Measurements from ENCODE around the gene DCPS. TPM values are rescaled to one million over a fixed set of nuclear protein-coding genes. Genes with fewer than 3 reads are reported as not detected.
"Not testable (repeated sequence)": the region's sequence is repeated elsewhere in the genome, so short reads cannot be mapped to it uniquely, and the experiment has no call there.

DCPS gene
- polyA plus RNA-seq, 1 of the 3 experiments (the other 2 are of a cell fraction): 48.1 TPM

DNA sequence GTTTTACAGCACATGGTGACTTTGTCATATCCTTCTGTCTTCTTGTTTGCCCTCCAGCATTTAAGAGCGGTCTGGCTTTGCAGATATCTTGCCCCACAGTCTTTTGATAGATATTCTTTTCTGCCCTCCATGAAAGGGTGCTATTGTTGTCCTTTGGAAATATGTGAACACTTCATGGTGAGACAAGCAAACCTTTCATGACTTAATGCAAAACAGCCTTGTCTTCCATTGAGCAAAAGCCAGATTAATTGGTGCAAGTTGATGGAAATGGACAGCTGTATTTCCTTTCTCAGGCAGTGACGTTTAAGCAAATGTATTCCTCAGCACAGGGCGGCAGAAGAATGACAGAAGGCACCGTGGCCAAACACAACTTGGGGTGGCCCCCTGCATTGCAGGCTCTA is 4.4 kb downstream of the DCPS start:
- H3K36me3 ChIP-seq (replicated peaks in 1 of 2; ENCODE audit: control insufficient read depth in 1 of 2, insufficient read depth in 2 of 2, low read length in 1 of 2): peaks cover 5% of the 10 kb centered on the region in 2 experiments
- H3K4me1 ChIP-seq (ENCODE audit: control insufficient read depth in 1 of 2, insufficient read depth in 2 of 2, low read depth in 1 of 2, low read length in 1 of 2): peaks cover 4 to 9% of the 10 kb centered on the region in 2 experiments; a peak in 3 of 4 replicates
- H3K4me2 ChIP-seq: no peak overlapping the region
- H3K9me3 ChIP-seq: no peaks in the 10 kb centered on the region
- TF ChIP-seq PBX3 (IDR thresholded peaks at IDR 0.05): peak; percentile 19; the same call in 1 of the 2 replicates
- TF ChIP-seq CHD2 (IDR thresholded peaks at IDR 0.05; ENCODE audit: low read length, partially characterized antibody): no peak
- H3K4me3 ChIP-seq (ENCODE audit: low read depth in 2 of 2, low read length in 1 of 2): no peak overlapping the region
- peak overlapping the region in 1 of 2 experiments; percentile 26; a peak in 1 of 4 replicates for H3K27ac ChIP-seq (ENCODE audit: low read depth in 2 of 2, low read length in 1 of 2)
- WGBS (ENCODE audit: low lambda C conversion rate): 69% methylated on average over 4 of the region's 4 CpGs
- H3K9ac ChIP-seq: no peak overlapping the region
- no peaks in the 10 kb centered on the region for H3K9me2 ChIP-seq
- H3F3A ChIP-seq (replicated peaks; ENCODE audit: insufficient read depth): peaks cover 26% of the 10 kb centered on the region
- ChIA-PET POLR2A (no interaction called here), CTCF (interaction anchor here (0.6 to 10.0 kb wide), 6 partner anchors 86 to 268 kb away, joined by 3 to 172 read pairs (median 4); no protein-coding TSS in a partner anchor)
- H4K20me1 ChIP-seq (ENCODE audit: insufficient read depth): no peaks in the 10 kb centered on the region
- H3K79me2 ChIP-seq (ENCODE audit: insufficient read depth): peaks cover 20% of the 10 kb centered on the region
- no peak overlapping the region for H2AFZ ChIP-seq (ENCODE audit: low read depth)
- no peaks in the 10 kb centered on the region for H3K27me3 ChIP-seq (ENCODE audit: insufficient read depth)
- DNase-seq: no peak

- DNase-seq; H3K36me3 ChIP-seq (replicated peaks in 1 of 2; ENCODE audit: control insufficient read depth in 1 of 2, insufficient read depth in 2 of 2, low read length in 1 of 2); H3K9me2 ChIP-seq; H3K27ac ChIP-seq (ENCODE audit: low read depth in 2 of 2, low read length in 1 of 2); H3K4me2 ChIP-seq; POLR2A ChIA-PET; H3K27me3 ChIP-seq (ENCODE audit: insufficient read depth); H3K9ac ChIP-seq; H4K20me1 ChIP-seq (ENCODE audit: insufficient read depth); H3K4me1 ChIP-seq (ENCODE audit: control insufficient read depth in 1 of 2, insufficient read depth in 2 of 2, low read depth in 1 of 2, low read length in 1 of 2); H3K4me3 ChIP-seq (ENCODE audit: low read depth in 2 of 2, low read length in 1 of 2); H2AFZ ChIP-seq (ENCODE audit: low read depth); H3K9me3 ChIP-seq: not testable (repeated sequence)
- peaks cover 26% of the 10 kb centered on the region for H3F3A ChIP-seq (replicated peaks; ENCODE audit: insufficient read depth)
- H3K79me2 ChIP-seq (ENCODE audit: insufficient read depth): peaks cover 17% of the 10 kb centered on the region
- CTCF ChIA-PET: interaction anchor here (1.1 to 10.0 kb wide), 3 partner anchors 11 to 175 kb away, joined by 3 to 172 read pairs (median 33); no protein-coding TSS in a partner anchor
- WGBS (ENCODE audit: low lambda C conversion rate): 93% methylated on average over 4 of the region's 4 CpGs
Measured at GRCh38 chr11:126308771-126309170, 4.9 kb downstream of the DCPS start.

- no peak overlapping the region; a peak in 1 of 4 replicates for H3K4me3 ChIP-seq (ENCODE audit: low read depth in 2 of 2, low read length in 1 of 2)
- H3K27me3 ChIP-seq (ENCODE audit: insufficient read depth): no peaks in the 10 kb centered on the region
- peaks cover 6 to 11% of the 10 kb centered on the region in 2 experiments for H3K36me3 ChIP-seq (replicated peaks in 1 of 2; ENCODE audit: control insufficient read depth in 1 of 2, insufficient read depth in 2 of 2, low read length in 1 of 2)
- H2AFZ ChIP-seq (ENCODE audit: low read depth): no peak overlapping the region
- no peaks in the 10 kb centered on the region for H3K9me3 ChIP-seq
- H3F3A ChIP-seq (replicated peaks; ENCODE audit: insufficient read depth): peaks cover 18% of the 10 kb centered on the region
- DNase-seq: peak; percentile 81
- H3K9ac ChIP-seq: no peak overlapping the region
- peak overlapping the region; percentile 25; the same call in 1 of the 2 replicates for H3K4me2 ChIP-seq
- H3K4me1 ChIP-seq (ENCODE audit: control insufficient read depth in 1 of 2, insufficient read depth in 2 of 2, low read depth in 1 of 2, low read length in 1 of 2): peaks cover 4% of the 10 kb centered on the region in 2 experiments; a peak in 2 of 4 replicates
- ChIA-PET CTCF (interaction anchor here (0.6 to 10.0 kb wide), 54 partner anchors 9 to 1036 kb away, joined by 3 to 172 read pairs (median 5); partner anchors contain the start of genes ST3GAL4 and TIRAP), POLR2A (interaction anchor here (0.8 to 1.6 kb wide), 3 partner anchors 22 to 170 kb away, joined by 3 to 12 read pairs (median 3); partner anchors contain the start of gene ST3GAL4)
- no peak overlapping the region for H3K27ac ChIP-seq (ENCODE audit: low read depth in 2 of 2, low read length in 1 of 2)
- H4K20me1 ChIP-seq (ENCODE audit: insufficient read depth): no peaks in the 10 kb centered on the region
- 70% methylated on average over 12 of the region's 12 CpGs for WGBS (ENCODE audit: low lambda C conversion rate)
- H3K79me2 ChIP-seq (ENCODE audit: insufficient read depth): peaks cover 5% of the 10 kb centered on the region; the same call in 1 of the 2 replicates
- no peaks in the 10 kb centered on the region for H3K9me2 ChIP-seq
- TF ChIP-seq FOXJ3 (CRISPR knock-in tag; IDR thresholded peaks at IDR 0.05): no peak
- TF ChIP-seq, protein P1, sequence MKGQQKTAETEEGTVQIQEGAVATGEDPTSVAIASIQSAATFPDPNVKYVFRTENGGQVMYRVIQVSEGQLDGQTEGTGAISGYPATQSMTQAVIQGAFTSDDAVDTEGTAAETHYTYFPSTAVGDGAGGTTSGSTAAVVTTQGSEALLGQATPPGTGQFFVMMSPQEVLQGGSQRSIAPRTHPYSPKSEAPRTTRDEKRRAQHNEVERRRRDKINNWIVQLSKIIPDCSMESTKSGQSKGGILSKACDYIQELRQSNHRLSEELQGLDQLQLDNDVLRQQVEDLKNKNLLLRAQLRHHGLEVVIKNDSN (IDR thresholded peaks at IDR 0.05; ENCODE audit: borderline replicate concordance, low read depth): no peak
- peak; percentile 93 for TF ChIP-seq CTCF (IDR thresholded peaks at IDR 0.05)
- no peak for TF ChIP-seq MEF2A (IDR thresholded peaks at IDR 0.05; ENCODE audit: borderline replicate concordance, low read depth)
- TF ChIP-seq, protein P2, sequence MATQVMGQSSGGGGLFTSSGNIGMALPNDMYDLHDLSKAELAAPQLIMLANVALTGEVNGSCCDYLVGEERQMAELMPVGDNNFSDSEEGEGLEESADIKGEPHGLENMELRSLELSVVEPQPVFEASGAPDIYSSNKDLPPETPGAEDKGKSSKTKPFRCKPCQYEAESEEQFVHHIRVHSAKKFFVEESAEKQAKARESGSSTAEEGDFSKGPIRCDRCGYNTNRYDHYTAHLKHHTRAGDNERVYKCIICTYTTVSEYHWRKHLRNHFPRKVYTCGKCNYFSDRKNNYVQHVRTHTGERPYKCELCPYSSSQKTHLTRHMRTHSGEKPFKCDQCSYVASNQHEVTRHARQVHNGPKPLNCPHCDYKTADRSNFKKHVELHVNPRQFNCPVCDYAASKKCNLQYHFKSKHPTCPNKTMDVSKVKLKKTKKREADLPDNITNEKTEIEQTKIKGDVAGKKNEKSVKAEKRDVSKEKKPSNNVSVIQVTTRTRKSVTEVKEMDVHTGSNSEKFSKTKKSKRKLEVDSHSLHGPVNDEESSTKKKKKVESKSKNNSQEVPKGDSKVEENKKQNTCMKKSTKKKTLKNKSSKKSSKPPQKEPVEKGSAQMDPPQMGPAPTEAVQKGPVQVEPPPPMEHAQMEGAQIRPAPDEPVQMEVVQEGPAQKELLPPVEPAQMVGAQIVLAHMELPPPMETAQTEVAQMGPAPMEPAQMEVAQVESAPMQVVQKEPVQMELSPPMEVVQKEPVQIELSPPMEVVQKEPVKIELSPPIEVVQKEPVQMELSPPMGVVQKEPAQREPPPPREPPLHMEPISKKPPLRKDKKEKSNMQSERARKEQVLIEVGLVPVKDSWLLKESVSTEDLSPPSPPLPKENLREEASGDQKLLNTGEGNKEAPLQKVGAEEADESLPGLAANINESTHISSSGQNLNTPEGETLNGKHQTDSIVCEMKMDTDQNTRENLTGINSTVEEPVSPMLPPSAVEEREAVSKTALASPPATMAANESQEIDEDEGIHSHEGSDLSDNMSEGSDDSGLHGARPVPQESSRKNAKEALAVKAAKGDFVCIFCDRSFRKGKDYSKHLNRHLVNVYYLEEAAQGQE (IDR thresholded peaks at IDR 0.05; ENCODE audit: low read depth, low read length): no peak
- peak; percentile 49 for TF ChIP-seq CHD2 (IDR thresholded peaks at IDR 0.05; ENCODE audit: low read length, partially characterized antibody)
- TF ChIP-seq FOSL2 (IDR thresholded peaks at IDR 0.05; ENCODE audit: borderline replicate concordance, low read depth): no peak
- TF ChIP-seq, protein P3, sequence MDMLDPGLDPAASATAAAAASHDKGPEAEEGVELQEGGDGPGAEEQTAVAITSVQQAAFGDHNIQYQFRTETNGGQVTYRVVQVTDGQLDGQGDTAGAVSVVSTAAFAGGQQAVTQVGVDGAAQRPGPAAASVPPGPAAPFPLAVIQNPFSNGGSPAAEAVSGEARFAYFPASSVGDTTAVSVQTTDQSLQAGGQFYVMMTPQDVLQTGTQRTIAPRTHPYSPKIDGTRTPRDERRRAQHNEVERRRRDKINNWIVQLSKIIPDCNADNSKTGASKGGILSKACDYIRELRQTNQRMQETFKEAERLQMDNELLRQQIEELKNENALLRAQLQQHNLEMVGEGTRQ (IDR thresholded peaks at IDR 0.05; ENCODE audit: borderline replicate concordance, low read depth, low read length): no peak
Measured at GRCh38 chr11:126310200-126310991, 6.5 kb downstream of the DCPS start.

Data from SK-N-SH (cell line).